NOMO-1 (cell line): ENCODE measurements around the gene KAT6B.
"Not testable (repeated sequence)": the region's sequence is repeated elsewhere in the genome, so short reads cannot be mapped to it uniquely, and the experiment has no call there.

Source experiments
- DNase-seq, 2 experiments: peaks; one replicate each; lab custom pipeline; 2025; ENCODE audit not compliant: unreplicated experiment in 2 of 2; lab: John Stamatoyannopoulos, UW

Gene KAT6B

DNA sequence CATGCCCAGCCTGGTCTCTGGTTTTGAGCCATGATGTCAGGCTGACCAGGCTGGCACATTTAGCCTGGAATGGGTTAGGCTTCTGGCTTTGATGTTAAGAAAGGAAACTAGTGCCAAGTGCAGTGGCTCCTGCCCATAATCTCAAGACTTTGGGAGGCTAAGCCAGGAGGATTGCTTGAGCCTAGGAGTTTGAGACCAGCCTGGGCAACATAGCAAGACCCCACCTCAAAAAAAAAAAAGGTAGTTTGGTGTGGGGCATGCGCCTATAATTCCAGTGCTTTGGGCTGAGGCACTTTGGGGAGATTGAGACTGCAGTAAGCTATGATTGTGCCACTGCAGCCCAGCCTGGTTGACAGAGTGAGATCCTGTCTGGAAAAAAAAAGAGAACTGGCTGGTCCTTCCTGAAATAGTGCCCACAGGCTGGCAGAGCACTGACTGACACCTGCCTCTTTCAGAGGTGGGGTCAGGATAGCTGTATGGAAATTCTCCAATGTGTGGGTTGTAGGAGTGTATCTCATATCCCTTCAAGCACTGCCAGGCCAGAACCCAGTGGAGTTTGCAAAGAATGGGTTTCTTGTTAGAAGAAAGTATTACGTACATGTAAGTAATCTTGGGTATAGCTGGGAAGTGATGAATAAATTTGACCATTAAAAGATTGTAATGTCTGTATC, 61.3 kb downstream of the KAT6B start:
- no peak for DNase-seq

- DNase-seq = peak in 1 of 2 experiments; percentile 37
These were observed 62.7 kb downstream of the KAT6B start for GRCh38 chr10:74888962-74889661.

- no peak for DNase-seq
These were observed 63.2 kb downstream of the KAT6B start for GRCh38 chr10:74889662-74889998.

GRCh38 chr10:74890460-74890859, 64.1 kb downstream of the KAT6B start:
- no peak for DNase-seq

GRCh38 chr10:74891053-74891452, 64.7 kb downstream of the KAT6B start:
- no peak for DNase-seq

DNA sequence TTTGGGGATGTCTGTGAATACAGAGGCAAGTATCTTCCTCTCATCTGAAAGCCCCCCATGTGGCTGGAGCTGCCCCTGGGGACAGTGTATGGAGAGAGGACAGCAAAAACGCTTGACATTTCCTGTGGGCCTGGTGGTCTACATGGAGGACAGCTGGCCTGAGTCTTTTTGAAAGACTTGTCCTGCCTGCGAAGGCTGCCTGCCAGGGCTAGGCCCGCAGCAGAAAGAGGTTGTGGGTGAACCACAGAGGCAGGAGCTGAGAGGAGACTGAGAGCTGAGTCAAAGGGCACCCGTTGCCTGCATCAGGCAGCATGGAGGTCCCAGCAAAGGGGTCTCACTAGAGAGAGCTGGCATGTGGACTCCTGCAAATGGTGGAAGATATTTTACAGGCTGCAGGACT, 66.4 kb downstream of the KAT6B start:
- no peak for DNase-seq

- not testable (repeated sequence) for DNase-seq
These were observed 66.9 kb downstream of the KAT6B start for GRCh38 chr10:74893329-74893728.

DNA sequence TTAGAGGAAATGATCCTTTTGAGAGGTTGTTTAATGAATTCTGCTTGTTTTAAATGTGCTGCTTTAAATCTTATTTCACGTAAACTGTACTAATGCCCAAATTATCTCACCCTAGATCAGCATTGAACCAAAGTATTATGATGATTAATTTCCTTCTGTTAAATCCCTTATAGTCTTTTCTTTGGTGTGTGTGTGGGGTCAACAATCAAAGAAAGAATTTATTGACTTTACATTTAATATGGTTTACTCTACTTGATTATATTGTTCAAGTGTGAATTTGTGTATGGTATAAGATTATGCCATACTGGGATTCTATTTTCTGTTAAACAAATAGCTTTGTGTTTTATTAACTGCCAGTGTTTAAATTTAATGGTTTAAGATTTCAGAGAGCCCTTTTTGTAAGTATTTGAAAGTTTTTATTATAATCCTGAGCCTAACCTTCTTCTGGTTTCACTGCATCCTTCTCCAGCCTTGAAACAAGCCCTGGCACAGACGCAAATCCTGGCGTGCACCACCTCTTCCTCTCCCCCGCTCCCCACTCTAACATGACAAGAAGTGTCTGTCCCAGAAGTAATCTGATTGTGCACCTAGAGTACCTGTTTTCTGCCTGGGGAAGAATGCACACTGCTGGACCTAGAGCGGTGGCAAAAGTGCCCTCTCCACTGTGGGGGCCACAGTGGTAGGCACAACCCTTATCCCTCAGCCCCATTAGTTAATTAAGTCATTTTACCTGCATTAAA, 70.6 kb downstream of the KAT6B start:
- DNase-seq = no peak

- DNase-seq = no peak
These were observed 72.0 kb downstream of the KAT6B start for GRCh38 chr10:74898201-74898976.

DNA sequence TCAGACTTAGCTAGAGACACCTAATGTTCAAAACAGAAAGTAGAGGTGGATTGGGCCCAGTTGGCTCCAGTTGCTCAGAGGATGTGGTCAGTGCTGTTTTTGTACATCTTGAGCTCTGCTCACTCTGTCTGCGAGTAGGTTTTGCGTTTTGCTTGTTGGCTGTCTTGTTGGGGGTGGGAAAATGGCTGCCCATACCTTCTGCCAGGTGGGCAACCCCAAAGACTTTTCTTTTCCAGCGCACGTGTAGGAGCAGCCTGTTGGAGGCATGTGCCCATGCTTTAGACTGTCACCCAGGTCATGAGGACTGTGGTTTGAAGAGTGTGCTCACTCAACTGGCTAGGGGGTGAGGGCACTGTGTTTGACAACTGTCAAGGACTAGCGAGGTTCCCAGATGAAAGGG, 73.9 kb downstream of the KAT6B start:
- no peak for DNase-seq

DNA sequence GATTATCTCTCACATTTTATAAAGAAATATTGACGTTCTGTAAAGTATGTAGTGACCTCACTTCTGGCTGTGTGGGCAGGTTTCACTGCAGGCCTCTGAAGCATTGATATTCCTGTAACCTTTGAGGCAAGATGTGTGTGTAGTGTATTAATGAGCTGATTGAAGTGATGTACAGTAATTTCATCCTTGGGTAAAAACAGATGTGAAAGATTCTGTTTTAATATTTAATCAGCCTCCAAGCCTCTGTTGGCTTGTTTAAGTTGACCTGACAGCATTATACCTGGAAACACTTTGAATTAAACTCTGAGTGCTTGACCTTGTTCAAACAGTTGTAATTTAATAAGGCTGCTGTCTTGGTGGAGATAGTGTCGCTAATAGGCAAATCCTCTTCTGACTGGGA, 74.9 kb downstream of the KAT6B start:
- DNase-seq = no peak

DNA sequence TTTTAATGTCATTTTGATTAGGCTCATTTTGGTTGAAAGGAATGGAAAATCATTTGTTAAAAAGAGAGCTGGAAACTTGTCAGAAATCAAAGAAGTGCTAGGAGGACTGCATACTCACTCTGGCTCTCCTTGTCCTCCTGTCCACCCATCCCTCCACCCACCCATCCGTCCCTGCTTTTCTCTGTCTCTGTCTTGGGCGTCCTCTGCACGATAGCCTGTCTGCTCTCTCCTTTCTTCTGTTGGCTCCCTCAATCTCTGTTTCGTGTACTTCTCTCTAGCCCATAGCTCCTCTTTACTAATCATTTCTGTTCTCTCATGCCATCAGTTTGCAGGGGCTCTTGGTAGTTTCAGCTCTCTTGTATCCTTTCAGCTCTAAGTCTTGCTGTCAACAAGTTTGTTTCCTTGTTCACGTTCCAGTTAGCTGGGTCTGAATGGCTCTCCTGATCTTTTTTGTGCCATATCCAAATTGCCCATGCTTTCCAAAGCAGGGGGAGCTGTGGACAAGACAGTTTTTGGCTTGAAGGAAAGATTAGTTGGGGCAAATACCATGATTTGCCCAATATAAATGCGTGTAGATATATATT, 75.6 kb downstream of the KAT6B start:
- no peak for DNase-seq

DNA sequence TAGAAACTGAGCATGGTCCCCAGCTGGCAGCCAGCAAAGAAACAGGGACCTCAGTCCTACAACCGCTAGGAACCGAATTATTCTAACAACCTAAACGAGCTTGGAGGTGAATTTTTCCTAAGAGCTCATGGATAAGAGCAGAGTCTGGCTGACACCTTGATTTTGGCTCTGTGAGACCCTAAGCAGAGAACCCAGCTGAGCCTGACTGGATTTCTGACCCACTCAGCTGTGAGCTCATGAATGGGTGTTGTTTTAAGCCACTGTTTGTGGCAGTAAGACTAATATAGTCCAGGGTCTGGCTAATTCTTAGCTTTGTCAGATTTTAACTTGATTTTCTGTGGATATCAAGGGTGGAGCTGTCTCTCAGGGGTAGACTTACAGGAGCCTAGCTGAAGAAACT, 77.1 kb downstream of the KAT6B start:
- DNase-seq = no peak

- no peak for DNase-seq
These were observed 80.3 kb downstream of the KAT6B start for GRCh38 chr10:74906611-74907198.

DNA sequence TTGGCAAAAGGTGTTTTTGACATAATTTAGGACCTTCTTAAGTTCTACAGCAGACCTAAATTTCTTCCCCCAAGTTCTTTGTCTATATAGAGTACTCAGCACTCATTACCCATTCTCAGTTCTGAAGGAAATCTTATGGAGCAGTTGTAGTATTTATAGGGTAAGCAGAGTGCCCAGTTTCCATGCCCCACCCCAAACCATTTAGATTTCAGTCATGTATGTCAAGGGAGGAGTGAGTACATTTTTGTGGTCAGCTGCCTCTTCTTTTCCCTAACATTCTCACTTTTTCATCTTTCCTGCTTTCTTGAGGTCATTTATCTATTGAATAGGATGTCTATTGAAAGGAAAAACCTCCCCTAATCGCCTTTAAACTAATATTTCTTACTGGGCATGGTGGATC, 83.3 kb downstream of the KAT6B start:
- DNase-seq = no peak

DNA sequence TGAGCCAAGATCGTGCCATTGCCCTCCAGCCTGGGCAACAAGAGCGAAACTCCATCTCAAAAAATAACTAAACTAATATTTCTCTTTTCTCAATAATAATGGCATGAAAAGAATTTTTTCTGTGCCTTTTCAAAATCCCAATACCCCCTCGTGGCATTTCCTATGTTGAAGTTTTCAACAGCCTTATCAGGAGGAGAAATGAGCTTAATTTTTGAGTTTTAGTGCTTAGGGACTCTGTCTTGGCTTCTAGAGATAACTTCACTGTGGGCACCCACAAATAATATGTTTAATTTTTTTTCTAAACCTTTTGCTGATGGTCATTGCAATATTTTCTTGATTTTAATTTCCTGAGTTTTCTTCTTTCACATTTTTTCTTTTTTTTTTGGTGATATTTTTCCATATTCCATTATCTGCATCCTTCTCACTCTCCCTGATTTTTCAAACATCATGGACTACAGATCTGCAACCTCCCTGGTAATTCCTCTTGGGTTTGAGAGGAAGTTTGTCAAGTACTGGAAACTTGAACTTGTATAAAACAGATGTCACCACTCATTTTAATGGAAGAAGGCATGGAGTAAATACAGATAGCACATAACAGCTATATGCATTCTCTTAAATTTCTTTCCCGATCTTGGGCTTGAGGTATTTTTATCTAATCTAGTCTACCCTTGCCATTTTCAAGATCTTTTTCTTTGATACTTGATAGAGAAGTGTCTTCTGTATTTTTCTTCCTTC, 84.0 kb downstream of the KAT6B start:
- DNase-seq = no peak

- no peak for DNase-seq
These were observed 84.6 kb downstream of the KAT6B start for GRCh38 chr10:74910976-74911350.

GRCh38 chr10:74912182-74912581, 85.8 kb downstream of the KAT6B start:
- no peak for DNase-seq

- DNase-seq = no peak
These were observed 86.3 kb downstream of the KAT6B start for GRCh38 chr10:74912682-74913081.
